Renal cortical epithelial cell (primary cell): ENCODE data around the gene OR10V1. TPM values are rescaled to one million over a fixed set of nuclear protein-coding genes. Genes with fewer than 3 reads are reported as not detected.
"Not testable (repeated sequence)": the region's sequence is repeated elsewhere in the genome, so short reads cannot be mapped to it uniquely, and the experiment has no call there.

Experiments used
- DNase-seq: peaks from one replicate; pipeline ENCODE4 v3.0.0-alpha.2; 2011; ENCODE audit warnings: low read depth
- total RNA-seq: library from RNA; depleted of rRNA; stranded (reverse); fragments of >200 nt; gene quantifications from 2 replicates; pipeline ENCODE4 v1.2.3, GENCODE V29; 2014

Gene OR10V1
- total RNA-seq, 1 donor from 2014 or later = not detected

DNA sequence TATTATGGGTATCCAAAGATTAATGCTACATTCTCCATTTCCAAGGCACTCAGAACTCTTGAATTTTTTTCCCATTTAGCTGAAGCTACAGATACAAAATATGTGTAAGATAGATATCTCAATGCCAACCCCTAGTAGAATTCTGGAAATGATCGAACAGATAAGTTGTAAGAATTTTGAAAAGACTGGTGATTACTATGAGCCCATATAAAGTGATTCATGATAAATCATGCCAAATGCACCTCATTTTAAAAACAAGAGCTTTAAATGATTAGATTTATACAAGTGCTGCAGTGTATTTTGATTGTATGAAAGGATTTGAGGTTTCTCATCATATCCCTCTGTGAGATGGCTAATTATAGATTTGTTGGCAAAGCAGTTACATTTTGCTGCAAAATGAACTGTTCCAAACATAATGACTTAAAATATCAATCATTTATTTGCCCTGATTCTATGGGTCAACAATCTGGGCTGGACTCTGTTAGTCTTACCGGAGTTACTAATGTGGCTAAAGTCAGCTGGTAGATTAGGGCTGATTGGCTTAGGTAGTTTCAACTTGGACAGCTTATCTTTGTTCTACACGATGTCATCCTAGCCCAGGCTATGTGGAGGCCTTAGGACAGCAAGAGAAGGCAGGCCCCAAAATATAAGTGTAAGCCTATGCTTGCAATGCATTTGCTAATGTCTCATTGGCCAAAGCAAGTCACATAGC, 3.4 kb downstream of the OR10V1 start:
- peak; percentile 74 for DNase-seq

DNA sequence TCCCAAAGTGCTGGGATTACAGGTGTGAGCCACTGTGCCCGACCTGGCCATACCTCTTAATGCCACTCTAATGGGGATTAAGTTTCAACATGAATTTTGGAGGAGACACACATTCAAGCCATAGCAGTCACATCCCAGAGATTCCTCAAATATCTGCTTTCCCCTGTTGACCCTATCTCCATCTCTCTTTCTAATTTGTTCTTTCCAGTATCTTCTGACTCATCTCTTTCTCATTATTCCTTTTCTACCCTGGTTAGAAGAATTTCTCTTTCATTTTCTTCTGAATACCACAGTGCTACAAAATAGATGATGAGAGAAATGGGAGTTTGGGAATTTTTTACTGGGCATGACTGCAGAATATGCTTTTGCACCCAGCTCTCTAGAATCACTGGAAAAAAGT, 5.1 kb downstream of the OR10V1 start:
- peak; percentile 37 for DNase-seq

DNA sequence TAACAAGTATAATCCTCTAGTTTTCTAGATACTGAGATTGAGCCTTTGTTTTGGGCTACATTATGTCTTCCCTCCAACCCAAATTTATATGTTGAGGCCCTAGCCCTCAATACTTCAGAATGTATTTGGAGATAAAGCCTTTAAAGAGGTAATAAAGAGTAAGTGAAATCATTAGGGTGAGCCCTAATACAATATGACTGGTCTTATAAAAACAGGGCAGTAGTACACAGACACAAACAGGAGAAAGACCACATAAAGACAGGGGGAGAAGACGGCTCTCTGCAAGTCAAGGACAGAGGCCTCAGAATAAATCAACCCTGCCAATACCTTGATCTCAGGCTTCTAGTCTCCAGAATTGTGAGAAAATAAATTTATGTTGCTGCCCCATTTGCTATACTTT, 6.3 kb downstream of the OR10V1 start:
- no peak for DNase-seq

DNA sequence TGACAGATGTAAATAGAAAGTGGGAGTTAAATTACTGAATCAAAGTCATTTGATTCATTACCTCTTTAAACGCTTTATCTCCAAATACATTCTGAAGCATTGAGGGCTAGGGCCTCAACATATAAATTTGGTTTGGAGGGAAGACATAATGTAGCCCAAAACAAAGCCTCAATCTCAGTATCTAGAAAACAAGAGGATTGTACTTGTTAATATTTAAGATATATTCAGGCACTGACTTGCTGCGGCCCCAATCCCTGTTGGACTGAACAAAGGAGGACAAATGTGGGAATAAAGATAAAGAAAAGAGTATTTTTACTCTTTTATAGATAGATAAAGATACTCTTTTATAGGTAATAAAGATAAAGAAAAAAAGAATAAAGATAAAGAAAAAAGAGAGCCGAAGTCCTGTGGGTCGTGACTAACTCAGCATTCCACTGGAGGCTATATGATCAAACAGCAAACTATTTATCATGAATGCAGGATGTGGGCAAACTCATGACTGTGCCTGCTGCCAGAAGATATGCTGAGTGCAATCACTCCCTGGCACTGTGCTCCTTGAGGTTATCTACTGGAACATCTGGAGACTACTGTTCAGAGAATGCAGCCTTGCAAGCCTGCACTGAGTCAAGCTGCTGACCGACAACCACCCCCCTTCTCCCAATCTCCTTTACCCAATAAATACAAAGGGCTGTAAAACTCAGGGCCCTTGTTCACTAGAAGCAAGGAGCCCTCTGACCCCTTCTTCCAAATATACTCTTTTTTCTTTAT, 6.9 kb downstream of the OR10V1 start:
- peak; percentile 83 for DNase-seq

DNA sequence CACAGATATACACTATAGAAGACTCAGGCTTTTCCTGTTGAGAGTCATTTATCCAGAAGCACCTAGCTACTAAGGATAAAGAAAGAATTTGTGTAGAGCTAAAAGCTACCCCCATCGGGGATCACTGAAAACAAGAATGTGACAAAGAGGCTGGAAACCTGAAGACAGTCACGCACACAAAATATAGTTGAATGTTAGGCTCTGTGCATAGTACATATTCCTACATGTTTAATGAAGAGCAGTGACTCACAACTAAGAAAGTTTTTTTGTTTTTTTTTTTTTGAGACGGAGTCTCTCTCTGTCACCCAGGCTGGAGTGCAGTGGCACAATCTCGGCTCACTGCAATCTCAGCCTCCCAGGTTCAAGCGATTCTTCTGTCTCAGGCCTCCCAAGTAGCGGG, 8.4 kb downstream of the OR10V1 start:
- DNase-seq = no peak

DNA sequence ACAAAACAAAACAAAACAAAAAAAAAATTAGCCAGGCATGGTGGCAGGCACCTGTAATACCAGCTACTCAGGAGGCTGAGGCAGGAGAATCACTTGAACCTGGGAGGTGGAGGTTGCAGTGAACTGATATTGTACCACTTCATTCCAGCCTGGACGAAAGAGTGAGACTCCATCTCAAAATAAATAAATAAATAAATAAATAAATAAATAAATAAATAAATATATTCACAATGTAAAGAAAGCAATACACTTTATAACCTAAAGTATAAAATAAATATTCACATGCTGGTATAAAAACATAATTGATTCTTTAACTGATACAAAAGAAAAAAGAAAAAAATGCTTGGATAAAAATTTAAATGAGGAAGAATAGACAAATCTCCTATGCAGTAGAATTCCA, 10.1 kb downstream of the OR10V1 start:
- DNase-seq = not testable (repeated sequence)

DNA sequence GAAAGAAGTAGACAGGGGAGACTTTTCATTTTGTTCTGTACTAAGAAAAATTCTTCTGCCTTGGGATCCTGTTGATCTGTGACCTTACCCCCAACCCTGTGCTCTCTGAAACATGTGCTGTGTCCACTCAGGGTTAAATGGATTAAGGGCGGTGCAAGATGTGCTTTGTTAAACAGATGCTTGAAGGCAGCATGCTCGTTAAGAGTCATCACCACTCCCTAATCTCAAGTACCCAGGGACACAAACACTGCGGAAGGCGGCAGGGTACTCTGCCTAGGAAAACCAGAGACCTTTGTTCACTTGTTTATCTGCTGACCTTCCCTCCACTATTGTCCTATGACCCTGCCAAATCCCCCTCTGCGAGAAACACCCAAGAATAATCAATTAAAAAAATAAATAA, 13.5 kb downstream of the OR10V1 start:
- not testable (repeated sequence) for DNase-seq

DNA sequence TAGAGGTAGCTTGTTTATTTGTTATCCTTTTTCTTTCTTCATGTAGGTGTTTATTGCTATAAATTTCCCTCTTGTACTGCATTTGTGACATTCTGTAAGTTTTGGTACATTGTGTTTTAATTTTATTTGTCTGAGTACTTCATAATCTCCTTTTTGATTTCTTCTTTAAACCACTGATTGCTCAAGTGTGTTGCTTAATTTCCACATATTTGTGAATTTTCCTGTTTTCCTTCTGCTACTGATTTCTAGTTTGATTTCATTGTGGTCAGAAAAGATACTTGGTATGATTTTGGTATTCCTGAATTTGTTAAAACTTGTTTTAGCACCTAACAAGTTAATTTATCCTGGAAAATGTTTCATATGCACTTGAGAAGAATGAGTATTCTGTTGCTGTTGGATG, 15.1 kb downstream of the OR10V1 start:
- DNase-seq = no peak

DNA sequence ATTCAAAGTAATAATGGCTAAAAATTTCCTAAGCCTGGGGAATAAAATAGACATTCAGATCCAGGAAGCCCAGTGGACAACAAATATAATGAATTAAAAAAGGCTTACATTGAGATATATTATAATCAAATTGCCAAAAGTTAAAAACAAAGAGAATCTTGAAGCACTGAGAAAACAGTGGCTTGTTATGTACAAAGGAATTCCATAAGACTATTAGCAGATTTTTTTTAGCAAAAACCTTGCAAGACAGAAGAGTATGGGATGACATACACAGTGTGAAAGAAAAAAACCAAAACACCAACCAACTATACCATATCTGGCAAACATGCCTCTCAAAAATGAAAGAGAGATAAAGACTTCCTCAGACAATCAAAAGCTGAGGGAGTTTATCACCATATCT, 20.7 kb downstream of the OR10V1 start:
- DNase-seq = no peak

DNA sequence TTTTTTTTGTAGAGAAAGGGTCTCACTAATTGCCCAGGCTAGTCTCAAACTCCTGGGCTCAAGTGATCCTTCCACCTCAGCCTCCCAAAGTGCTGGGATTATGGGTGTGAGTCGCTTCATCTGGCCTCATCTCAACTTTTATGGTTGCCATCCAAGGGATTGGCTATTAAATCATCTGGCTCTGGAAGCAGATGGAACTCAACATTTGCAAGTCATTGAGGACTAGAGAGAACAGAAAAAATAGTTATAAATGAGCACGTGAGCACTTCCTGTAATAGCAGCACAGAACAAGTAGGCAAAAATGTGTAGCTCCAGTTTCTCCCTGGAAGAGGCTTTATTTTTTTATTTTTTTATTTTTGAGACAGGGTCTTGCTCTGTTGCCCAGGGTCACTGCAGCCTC, 22.5 kb downstream of the OR10V1 start:
- no peak for DNase-seq

DNA sequence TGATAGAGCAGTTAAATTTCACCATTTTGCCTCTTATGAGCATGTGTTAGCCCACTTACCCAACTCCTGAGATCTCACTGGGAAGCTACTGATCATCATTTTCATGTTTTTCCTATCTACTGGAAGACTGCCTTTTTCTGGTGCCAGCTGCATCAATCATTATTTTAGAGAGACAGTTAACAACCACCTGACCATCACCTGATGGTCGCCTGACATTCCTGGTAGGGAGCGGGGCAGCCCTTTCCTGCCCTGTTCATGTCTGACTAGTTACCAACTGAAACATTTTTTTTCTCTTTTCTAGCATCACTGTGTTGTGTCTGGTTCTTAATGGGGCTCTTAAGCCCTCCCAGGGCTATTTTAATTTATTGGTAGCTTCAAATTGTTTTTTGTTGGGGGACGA, 24.6 kb downstream of the OR10V1 start:
- DNase-seq = peak; percentile 29

DNA sequence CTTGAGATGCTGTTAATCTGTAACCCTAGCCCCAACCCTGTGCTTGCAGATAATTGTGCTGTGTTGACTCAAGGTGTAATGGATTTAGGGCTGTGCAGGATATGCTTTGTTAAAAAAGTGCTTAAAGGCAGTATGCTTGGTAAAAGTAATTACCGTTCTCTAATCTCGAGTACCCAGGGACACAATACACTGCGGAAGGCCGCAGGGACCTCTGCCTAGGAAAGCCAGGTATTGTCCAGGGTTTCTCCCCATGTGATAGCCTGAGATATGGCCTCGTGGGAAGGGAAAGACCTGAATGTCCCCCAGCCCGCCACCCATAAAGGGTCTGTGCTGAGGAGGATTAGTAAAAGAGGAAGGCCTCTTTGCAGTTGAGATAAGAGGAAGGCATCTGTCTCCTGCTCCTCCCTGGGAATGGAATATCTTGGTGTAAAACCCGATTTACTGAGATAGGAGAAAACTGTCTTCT, 32.4 kb downstream of the OR10V1 start:
- peak; percentile 78 for DNase-seq

DNA sequence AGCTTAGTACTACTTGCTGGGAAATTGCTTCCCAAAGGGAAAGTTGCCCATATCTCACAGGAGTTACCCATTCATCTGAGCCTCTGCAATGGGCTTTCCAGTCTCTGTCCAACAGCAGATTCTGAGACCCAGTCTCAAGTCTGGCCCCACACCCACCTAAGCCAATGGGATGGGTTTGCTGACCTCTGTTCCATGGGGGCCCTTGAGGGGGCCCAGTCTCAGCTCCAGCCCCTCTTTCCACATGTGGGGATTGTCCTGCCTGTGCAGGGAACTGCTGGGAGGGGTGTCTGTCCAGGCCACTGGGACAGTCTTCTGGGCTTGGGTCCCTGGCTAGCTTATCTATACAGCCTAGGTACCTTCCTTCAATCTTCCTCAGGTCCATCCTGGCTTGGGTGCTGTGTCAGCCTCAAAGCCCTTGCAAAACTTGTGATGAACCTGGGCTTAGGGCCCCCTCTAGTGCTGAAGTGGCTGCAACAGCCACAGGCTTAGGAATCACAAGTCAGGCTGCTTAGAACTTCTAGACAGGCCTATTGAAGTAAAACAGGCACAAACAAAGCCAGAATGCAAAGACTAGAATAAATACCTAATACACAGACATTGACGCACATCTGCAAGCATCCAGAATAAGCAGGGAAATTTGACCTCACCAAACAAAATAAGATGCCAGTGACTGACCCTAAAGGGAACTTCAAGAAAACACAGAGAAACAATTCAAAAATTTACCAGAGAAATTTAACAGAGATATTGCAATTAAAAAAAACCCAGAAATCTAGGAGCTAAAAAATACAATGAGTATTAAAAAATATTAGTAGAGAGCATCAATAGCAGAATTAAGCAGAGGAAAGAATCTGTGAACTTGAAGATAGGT, 33.1 kb downstream of the OR10V1 start:
- peak; percentile 87 for DNase-seq

DNA sequence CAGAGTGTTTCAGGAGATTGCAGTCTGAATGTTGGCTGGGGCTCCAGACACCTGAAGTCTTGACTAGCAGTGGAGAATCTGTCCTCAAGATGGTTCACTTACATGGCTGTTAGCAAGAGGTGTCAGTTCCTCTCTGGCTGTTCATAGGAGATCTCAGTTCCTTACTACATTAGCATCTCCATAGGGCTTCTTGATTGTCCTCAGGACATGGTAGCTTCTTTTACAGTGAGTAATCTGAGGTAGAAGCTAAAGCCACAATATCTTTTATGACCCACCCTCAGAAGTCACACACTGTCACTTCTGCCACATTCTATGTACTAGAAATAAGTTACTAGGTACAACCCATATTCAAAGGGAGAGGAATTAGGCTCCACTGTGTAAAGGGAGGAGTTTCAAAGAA, 34.3 kb downstream of the OR10V1 start:
- DNase-seq = no peak

DNA sequence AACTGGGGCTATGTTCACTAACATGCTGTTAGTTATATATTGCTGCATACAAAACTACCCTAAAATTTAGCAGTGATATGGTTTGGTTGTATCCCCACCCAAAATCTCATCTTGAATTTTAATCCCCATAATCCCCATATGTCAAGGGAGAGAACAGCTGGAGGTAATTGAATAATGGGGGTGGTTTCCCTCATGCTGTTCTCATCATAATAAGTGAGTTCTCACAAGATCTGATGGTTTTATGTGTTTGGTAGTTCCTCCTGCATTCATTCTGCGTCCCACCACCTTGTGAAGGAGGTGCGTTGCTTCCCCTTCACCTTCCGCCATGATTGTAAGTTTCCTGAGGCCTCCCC, 34.9 kb downstream of the OR10V1 start:
- DNase-seq = no peak

DNA sequence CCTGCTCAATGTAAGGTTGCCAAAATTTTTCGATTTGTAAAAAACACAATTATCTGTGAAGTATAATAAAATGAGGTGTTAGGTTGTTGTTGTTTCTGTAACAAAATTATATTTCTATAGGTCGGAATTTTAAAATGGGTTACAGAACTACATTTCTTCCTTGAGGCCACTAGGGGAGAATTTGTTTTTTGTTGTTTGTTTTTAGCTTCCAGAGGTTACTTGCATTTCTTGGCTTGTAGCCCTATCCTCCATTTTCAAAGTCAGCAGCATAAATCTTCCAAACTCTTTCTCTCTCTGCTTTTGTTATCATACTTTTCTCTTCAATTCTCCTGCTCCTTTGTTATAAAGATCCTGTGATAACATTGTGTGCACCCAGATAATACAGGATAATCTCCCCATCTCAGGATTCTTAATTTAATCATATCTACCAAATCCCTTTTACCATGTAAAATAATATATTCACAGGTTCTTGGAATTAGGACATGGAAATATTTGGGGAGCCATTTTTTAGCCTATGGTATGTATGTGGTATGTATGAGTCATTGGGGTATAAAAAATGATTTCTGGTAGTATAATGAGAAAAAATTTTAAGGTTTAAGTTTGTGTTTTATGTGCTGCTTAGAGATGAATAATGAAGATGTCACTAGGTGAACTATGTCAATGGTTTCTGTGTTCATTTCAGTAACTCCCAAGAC, 35.4 kb downstream of the OR10V1 start:
- DNase-seq = no peak

DNA sequence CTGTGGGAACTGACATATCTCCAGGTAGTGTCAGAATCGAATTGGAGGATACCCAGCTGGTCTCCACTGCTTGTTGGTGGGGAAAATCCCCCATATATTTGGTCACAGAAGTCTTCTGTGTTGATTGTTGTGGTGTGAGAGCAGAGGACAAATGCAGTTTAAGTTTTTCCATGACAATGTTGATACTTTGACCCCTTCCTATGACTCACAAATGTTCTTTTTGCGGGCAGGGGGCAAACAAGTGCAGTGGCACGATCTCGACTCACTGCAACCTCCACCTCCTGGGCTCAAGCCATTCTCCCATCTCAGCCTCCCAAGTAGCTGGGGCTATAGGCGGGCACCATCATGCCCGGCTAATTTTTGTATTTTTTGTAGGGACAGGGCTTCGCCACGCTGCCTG, 37.4 kb downstream of the OR10V1 start:
- DNase-seq = peak; percentile 60

DNA sequence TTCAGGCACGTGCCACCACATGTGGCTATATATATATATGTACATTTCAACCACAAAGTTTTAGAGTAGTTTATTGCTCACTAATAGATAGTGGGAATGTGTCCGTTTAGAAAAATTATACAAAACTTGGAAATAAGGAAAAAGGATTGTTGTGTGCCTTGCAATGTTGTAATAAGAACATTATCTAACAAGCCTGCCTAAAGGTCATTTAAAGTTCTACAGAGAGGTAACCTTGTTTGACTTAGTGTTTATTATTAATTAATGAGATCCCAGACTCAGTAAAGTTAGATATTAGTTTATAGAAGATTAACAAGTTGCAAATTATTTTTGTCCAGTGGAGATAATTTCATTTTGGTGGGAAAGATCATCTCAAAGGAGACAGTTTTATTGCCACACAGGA, 39.4 kb downstream of the OR10V1 start:
- no peak for DNase-seq

DNA sequence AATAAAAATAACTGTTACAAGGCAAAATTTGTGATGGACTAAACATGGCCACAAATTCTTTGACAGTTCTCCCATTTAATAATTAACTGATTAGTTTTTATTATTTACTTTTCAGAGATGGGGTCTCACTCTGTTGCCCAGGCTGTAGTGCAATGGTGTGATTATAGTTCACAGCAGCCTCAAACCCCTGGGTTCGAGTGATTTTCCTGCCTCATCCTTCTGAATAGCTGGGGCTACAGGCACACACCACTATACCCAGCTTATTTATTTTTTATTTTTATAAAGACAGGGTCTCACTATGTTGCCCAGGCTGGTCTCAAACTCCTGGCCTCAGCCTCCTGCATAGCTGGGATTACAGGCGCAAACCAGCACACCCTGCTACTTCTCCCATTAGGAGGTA, 40.4 kb downstream of the OR10V1 start:
- no peak for DNase-seq

DNA sequence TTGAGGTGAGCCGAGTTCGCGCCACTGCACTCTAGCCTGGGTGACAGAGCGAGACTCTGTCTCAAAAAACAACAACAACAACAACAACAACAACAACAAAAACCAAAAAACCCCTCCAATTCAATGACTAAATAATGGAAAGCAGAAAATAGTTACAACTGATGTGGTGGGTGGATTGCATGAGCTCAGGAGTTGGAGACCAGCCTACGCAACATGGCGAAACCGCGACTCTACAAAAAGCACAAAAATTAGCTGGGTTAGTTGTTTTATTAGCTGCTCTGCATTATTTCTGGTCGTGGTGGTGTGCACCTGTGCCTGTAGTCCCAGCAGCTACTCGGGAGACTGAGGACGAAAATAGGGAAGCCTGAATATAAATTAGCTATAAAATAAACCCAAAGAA, 42.2 kb downstream of the OR10V1 start:
- no peak for DNase-seq

DNA sequence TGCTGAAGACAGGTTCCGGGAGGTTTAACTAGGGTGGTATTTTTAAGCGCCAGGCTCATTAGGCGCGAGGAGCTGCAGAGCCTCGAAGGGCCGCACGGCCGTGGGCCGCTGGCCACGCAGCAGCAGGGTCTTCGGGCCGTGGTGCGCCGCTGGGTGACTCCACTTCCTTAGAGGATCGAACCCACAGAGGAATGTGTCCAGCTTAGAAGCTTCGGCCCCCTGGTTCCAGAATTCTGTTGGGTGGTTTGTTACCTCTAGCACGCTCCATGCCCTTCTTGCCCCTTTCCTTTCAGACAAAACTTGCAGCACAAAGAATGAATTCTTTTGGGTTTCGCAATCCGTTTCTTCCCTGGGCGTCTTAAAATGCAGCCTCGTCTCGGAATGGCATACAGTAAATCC, 44.0 kb downstream of the OR10V1 start:
- DNase-seq = peak; percentile 81
